Measurements from ENCODE around the gene SF3A1.

Gene SF3A1

DNA sequence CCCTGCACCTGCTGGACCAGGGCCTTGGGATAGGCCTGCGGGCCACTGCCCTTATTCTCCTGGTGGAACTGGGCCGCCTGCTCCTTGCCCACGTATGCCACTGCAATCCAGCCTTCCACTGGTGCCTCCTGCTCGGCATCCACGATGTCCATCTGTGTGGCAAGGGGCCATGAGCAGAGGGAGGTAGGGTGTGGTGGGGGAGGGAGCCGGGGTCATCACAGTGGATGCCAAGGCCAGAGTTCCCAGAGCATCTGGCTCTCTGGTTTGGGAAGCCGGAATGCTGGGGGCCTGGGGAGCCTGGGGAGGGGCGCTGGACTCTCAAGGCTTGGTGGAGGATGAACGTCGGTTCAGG lies 29.9 kb upstream of the SF3A1 start:
- no peak for DNase-seq

DNA sequence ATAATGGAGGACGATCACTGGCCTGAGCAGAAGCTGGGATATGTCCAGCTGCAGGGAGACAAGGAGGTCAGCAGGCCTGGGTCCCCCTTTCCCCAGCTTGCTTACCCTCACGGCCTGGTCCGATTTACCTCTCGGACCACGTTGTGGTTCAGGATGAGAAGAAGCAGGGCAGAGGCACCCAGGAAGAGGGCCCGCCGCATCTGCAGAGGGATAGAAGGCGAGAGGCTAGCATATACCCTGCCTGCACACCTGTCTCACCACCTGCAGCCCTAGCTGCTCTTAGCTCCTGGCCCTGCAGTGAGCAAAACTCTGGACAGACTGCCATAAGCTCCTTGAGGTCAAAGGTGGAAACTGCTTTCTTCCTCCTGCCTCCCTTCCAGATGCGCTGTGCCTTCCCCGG lies 29.2 kb upstream of the SF3A1 start:
- no peak for DNase-seq

DNA sequence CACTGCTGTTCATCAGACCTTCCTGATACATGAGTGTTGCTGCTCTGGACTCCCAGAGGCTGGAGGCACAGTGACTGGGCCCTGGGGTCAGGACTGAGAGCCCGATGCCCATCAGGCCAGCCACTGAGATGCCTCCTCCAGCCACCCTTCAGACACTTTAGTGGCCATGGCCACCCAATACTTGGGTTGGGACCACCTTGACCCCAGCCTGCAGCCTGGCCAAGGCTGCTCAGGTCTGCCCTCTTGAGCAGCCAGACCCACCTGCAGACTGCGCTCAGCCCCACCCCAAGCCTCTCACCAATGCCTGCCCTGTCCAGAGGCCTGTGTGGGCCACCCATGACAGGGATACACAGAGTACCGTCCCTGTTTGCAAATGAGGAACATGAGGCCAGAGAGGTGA lies 26.4 kb upstream of the SF3A1 start:
- DNase-seq = no peak

DNA sequence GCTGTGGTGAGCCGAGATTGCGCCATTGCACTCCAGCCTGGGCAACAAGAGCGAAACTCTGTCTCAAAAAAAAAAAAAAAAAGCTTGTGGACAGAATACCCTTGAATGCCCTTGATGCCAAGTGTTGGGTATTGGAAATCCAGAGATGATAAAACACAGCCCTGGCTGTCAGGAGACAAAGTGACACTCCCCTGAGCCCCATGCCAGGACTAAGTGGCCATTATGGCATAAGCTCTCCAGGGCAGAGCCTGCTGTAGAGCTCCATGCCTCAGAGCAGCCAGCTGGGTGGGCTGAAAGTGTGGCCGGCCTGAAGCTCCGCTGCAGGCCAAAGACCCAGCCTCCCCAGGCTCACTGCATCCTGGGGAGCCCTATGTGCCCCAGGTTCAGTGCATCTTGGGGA lies 25.6 kb upstream of the SF3A1 start:
- DNase-seq = no peak

DNA sequence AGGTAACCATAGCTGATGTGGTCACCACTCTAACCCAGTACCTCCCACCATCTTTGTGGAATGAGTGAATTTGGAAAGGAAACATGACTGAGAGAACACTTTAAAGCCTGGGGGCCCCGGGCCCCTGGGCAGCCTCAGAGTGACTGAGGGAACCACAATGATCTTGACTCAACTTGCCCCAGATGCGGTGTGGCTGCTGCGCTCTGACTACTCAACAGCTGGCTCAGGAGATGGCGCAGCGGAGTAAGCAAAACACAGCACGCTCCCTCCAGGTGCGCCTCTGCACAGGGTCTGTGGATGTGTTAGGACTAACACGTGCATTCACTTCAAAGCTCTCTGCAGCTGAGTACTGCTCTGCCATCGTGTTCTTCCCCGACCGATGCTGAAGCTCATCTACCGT lies 24.6 kb upstream of the SF3A1 start:
- no peak for DNase-seq

DNA sequence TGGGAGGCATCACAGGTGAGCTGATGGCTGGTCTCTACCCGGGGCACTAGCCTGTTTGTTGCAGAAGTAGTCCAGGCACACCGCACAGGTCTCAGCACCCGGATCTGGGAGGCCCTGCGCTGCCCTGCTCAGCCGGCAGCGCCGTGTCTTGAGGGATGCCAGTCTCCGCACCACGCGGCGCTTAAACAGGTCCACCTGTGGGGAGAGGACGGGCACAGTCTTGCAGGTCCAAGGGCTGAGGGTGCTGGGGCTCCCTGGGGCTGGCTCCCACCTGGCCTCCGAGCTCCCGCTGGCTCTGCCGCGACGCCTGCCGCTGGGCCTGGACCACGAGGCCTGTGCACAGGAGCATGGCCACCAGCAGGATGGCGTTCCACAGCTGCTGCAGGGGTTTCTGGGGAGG lies 23.3 kb upstream of the SF3A1 start:
- DNase-seq = no peak

DNA sequence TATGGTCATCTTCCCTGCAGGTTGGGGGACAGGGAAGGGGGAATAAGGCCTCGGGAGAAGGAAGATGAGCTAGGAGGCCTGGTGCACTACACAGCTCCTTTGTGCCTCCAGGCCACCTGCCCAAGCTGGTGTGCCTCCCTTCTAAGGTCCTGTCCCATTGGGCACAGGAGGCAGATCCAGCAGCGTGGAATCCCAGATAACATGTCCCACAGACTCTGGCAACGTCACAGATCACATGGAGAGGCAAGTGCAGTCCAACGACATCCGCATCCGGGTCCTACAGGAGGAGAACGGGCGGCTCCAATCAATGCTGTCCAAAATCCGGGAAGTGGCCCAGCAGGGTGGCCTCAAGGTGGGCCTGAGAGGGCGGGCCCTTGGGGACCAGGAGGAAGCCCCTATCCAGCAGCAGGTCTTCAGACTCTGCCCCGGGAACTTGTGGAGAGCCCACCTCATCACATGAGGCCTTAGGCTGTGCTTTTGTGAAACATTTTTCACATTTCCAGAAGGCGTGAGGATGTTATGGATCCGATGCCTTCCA lies 18.7 kb upstream of the SF3A1 start:
- no peak for DNase-seq

DNA sequence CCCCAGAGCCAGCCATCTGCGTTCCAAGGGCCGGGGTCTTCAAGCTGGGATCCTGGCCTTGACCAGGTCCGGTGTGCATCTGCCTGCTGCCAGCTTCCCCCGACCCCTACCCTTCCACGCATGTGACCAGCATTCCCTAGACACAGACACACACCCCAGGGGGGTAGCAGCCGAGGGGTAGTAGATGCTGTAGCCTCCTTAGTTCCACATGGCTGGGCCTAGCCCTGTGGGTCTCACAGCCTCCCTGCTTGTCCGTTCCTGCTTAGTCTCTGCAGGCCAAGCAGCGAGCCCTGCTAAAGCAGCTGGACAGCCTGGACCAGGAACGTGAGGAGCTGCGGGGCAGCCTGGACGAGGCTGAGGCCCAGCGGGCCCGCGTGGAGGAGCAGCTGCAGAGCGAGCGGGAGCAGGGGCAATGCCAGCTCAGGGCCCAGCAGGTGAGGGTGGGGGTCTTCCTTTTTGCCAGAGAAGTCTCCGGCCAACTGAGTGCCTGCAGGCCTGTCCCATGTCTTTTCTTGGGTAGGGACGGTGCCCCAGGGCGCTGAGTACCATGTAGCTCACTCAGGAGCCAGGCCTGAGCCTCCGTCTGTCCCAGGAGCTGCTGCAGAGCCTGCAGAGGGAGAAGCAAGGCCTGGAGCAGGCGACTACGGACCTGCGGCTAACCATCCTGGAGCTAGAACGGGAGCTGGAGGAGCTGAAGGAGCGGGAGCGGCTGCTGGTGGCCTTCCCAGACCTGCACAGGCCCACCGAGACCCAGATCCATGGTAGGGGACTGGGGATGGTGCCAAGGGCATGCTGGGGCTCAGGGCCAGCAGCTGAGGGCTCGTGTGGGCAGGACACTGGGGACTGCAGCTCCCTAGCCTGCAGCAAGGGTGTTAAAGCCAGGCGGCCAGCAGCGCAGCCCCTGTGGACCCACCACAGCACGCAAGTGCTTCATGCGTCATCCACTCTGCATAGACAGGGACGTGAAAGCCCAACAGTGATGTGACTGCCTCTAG lies 16.9 kb upstream of the SF3A1 start:
- no peak for DNase-seq

DNA sequence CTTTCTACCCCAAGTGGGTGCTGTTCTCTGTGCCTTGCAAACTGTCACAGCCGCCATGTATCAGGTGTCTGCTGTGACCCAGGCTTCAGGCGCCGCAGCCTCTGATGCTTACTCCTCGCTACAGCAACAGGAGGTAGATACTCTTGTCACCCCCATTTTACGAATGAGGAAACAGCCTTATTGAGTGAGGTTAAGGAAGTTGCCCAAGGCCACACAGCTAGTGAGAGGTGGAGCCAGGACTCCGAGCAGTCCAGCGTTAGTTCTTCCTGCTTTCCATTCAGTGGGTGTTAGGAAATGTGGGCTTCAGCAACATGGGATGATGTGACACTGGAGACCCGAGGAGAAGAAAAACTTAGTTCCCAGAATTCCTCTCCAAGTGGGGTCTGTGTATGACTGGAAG lies 16.2 kb upstream of the SF3A1 start:
- DNase-seq = peak; percentile 62

DNA sequence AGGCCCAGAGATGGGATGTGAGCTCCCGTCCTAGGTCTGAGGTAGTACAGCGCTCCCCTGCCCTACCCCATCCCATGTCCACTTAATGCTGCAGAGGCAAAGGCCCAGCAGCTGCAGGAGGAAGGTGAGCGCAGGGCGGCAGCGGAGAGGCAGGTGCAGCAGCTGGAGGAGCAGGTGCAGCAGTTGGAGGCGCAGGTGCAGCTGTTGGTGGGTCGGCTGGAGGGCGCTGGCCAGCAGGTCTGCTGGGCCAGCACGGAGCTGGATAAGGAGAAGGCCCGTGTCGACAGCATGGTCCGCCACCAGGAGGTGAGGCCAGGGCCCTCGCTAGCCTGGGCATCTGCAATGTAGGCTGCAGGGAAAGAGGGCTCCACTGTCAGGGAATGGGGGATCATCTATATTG lies 15.3 kb upstream of the SF3A1 start:
- no peak for DNase-seq

DNA sequence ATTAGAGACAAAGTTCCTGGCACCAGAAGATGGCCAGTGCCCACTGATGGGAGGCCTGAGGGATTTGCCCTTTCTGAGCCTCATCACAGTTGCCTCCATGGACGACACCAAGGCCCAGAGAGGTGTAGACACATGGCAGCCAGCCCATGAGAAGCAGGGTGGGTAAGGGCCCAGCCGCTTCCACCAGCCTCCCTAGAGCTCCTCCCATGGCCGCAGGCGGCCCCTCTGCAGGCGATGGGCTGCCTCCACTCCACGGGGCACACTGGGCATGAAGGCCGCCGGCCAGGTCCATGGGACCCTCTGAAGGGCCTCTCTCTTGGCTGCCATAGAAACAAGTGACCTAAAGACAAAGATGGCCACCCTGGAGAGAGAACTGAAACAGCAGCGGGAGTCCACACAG lies 14.6 kb upstream of the SF3A1 start:
- no peak for DNase-seq

DNA sequence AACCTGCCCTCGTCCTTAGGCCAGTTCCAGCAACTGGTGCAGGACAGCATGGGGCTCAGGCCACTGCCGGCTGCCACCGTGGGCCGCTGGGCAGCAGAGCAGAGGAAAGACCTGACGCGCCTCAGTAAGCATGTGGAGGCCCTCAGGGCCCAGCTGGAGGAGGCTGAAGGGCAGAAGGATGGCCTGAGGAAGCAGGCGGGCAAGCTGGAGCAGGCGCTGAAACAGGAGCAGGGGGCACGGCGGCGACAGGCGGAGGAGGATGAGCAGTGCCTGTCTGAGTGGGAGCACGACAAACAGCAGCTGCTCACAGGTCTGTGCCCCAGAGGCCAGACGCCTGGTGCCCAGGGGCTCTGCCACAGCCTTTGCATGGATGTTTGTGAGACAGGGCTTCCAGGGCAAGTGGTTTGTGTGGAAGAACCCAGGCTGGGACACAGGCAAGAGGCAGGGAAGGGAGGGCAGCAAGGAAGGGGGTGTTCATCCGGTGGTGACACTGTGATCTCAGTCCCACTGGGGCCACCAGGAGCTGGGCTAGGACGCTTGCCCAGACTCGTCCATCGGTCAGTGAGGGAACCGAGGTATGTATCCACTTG lies 14.0 kb upstream of the SF3A1 start:
- DNase-seq = no peak

DNA sequence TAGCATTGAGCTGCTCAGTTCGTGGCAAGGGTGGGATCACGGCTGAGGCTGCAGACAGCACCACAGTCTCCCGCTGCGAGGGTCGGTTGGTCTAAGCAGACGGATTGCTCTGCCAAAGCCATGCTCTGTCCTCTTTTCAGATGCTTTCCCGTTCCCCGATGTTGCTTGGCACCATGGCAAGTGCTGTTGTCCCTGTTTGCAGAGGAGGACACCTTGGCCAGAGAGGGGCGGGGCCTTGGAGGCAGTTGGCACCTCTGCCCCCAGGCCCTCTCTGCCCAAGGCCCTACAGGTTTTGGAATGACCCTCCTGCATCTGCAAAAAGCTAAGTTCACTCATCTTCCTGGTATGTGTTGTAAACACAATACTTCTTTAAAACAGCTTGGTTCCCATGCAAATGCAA lies 11.7 kb upstream of the SF3A1 start:
- no peak for DNase-seq

DNA sequence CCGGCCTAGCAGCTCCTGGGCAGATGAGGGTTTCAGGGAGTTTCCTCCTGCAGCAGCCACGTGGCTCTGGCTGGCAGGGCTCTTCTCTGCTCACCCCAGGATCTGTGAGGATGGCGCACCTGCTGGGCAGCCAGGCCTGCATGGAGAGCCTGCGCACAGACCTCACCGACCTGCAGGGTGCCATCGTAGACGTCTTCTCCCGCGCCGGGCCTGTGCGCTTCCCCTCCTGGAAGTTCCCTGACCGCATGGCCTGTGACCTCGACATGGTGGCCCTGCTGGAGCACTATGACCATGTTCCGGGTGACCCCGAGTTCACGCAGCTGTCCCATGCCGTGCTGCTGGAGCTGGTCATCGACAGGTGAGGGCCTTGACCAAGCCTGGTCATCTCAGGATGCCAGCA lies 9.2 kb upstream of the SF3A1 start:
- DNase-seq = no peak

DNA sequence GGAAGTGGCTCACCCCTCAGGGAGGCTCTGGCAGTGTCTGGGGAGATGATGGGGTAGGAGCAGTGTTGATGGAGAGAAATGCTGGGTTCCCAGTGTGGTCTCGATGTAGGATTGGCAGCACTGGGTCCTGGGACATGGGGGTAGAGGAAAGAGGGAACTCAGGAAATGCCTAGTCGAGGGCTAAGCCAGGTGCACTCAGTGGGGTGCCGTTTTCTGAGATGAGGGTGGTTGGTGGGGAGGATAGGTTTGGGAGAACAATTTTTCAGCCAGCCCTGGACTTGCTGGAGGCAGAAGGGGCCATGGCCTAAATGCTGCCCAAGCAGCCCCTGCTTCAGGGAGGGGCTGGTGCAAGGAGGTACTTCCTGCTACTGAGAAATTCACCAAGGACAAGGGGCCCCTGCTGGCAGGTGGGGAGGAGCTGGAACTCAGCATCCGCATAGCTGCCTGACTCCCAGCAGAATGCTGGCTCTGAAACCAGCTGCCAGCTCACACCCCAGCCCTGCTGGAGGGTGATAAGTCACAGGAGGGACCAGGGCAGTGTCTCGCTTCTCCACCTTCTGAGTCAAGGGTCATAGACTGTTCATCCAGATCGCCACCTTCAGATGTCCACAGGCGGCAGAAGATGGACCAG lies 6.1 kb upstream of the SF3A1 start:
- DNase-seq = no peak

DNA sequence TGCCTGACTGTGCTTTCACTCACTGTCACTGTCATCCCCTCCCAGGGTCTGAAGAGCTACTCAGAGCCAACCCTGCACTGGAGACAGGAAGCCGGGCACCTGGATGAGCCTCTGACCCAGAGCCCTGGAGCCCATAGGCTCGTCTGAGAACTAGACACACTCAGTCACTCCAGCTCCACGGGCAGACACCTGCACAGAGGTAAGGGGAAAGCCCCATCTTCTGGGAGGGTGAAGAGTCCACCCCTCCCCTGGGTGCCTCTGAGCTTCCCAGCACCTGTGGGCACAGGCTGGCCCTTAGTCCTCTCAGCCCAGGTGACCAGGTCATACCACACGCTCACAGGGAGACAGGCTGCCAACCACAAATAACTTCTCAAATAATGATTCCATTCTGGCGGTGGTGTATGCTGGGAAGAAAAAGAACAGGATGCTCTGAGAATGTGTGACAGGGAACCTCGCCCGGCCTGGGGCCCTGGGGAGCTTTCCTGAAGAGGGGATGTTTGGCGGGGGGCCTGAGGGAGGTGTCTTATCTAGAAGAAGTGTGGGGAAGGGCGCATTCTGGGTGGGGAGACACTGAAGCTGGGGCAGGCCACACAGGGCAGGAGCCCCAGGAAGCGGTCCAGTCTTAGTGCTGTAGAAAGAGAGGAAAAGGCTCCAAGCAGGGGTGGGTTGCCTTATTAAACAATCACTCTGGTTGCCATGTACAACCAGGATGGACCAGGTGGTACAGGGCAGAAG lies 5.4 kb upstream of the SF3A1 start:
- no peak for DNase-seq

DNA sequence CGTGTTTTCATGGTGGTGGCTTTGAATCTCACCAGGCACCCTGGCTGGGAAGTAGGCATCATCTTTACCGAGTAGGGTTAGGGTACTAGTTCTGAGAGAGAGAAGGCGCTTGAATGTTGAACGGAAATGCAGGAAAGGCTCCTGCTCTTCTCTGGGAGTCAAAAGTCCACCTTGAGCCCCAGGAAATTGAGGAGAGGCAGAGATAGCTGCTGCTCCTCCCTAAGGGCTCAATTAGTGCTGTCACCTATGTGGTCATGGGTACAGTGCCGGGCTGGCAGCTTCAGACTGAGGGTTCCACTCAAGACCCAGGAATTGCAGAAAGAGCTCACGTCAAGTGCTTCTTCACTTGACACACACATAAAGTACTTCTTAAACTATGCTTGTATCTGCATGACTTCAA lies 1.8 kb upstream of the SF3A1 start:
- no peak for DNase-seq

DNA sequence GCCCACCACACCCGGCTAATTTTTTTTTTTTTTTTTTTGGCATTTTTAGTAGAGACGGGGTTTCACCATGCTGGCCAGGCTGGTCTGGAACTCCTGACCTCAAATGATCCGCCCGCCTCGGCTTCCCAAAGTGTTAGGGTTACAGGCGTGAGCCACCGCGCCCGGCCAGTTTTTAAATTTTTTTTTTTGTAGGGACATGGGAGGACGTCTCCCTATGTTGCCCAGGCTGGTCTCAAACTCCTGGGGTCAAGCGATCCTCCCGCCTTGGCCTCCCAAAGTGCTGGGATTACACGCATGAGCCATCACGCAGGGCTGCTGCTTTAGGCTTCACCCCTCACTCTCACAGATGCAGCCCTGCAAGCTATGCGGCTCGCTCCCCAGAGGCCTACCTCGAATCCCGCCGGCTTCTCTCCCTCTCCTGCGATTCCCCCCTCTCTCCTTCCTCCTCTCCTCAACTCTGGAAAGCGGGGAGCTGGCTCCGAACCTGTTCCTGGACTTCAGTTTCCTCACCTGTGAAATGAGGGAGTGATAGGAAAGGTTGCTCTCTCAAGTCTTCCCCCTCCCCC lies 1.0 kb upstream of the SF3A1 start:
- DNase-seq = no peak

DNA sequence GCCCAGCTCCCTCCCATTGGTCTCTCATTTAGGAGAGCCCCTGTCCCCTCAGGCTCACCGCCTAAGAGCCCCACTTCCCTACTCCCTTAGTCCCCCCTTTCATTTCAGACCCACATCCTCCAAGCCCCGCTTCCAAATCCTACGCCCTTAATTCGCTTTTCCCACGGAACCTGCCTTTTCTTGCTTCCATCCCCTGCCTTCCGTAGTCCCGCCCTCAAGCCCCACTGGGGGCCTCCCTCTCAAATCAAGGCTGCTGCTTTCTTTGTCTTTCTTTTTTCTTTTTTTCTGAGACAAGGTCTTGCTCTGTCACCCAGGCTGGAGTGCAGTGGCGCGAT lies 509 bp upstream of the SF3A1 start:
- DNase-seq = no peak

DNA sequence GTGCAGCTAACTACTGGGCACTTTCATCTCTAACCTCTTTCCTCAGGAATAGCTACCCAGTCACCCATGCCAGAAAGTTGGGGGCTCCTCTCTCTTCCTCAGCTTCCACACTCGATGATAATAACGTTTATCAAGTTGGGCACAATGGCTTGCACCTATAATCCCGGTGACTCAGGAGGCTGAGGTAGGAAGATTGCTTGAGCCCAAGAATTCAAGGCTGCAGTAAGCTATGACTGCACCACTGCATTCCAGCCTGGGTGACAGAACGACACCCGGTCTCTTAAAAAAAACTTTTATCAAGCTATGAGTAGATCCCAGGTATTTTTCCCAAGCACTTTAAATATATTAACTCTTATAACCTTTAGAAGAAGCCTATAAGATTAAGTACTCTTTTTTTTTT lies 2.0 kb downstream of the SF3A1 start:
- DNase-seq = no peak

DNA sequence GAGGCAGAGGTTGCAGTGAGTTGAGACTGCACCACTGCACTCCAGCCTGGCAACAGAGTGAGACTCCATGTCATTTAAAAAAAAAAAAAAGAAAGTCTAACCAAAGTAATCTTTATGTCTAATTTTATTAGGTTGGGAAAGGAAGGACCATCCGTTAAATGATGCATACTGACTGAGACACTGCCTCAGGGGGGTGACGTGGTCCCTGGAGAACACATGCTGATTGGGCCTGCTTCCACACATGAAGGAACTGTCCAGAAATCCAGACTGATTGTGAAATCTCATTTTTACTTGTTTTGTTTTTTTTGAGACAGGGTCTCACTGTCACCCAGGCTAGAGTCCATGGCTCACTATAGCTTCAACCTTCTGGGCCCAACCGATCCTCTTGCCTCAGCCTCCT lies 5.5 kb downstream of the SF3A1 start:
- no peak for DNase-seq

DNA sequence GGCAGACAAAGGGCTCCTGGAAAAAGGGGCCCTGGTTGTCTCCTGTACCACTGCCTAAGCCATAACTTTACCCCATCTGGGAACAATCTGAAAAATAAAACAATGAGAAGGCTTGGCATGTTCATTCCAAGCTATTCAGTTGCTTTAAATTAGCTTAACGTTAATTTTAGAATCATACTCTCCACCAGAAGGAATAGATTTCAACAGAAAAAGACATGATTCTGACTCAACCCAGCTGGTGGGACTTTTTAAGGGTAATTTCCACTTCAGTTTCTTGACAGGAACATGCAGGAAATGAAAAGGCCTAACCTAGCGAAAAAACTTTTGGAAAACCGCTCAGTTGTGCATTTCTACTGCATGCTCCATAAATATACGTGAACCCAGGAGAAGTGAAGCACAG lies 7.9 kb downstream of the SF3A1 start:
- peak; percentile 47 for DNase-seq

DNA sequence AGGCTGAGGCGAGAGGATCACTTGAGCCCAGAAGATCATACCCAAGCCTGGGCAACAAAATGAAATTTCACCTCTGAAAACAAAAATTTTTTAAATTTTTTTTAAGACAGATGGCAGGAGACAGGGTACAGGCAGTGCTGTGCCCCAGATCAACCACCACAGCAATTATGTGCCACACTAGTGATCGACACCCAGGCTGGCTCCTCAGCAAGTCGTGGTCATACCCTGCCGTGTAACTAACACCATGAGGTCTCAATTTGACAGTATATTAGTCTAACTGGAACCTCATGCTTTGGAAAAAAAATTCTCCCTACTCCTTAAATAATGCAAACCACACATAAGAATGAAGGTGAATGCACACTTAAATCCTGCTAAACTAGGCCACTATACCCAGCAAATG lies 8.3 kb downstream of the SF3A1 start:
- no peak for DNase-seq

All from inflammatory macrophage treated with lipopolysaccharide for 4 hours (primary cell).